GM13977 (cell line): ENCODE measurements around the gene WDR88.
A peak's percentile ranks its signal among the peaks of the same experiment; 100 is the strongest.
"Not testable (repeated sequence)": the region's sequence is repeated elsewhere in the genome, so short reads cannot be mapped to it uniquely, and the experiment has no call there.

Experiments used
- DNase-seq: peaks from one replicate; pipeline ENCODE4 v3.0.0; 2012; ENCODE audit warnings: low spot score
- in situ Hi-C: fragments of 300-500 bp; cut with MboI; formaldehyde crosslinking; loops from one replicate; pipeline ENCODE4 v1.12.0; 2022; ENCODE audit warnings: low sequenced_read_pairs, low pct_unique_long_range_greater_than_20kb, mixed read lengths, inconsistent platforms; ENCODE audit not compliant: unreplicated experiment
- TF ChIP-seq, protein P1 (sequence below): IDR thresholded peaks from 2 replicates; pipeline ENCODE4 v1.5.1; 2012; ENCODE audit warnings: mild to moderate bottlenecking, control low read depth; ENCODE audit not compliant: insufficient read depth; ENCODE audit errors: extremely low read depth, missing control alignments

WDR88 gene

GRCh38 chr19:33208904-33209849 is 77.3 kb downstream of the WDR88 start:
- no peak for DNase-seq
- TF ChIP-seq, protein P1, sequence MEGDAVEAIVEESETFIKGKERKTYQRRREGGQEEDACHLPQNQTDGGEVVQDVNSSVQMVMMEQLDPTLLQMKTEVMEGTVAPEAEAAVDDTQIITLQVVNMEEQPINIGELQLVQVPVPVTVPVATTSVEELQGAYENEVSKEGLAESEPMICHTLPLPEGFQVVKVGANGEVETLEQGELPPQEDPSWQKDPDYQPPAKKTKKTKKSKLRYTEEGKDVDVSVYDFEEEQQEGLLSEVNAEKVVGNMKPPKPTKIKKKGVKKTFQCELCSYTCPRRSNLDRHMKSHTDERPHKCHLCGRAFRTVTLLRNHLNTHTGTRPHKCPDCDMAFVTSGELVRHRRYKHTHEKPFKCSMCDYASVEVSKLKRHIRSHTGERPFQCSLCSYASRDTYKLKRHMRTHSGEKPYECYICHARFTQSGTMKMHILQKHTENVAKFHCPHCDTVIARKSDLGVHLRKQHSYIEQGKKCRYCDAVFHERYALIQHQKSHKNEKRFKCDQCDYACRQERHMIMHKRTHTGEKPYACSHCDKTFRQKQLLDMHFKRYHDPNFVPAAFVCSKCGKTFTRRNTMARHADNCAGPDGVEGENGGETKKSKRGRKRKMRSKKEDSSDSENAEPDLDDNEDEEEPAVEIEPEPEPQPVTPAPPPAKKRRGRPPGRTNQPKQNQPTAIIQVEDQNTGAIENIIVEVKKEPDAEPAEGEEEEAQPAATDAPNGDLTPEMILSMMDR, result no peak
- in situ Hi-C loops, result no loop called here

GRCh38 chr19:33209850-33210230 is 77.9 kb downstream of the WDR88 start:
- in situ Hi-C loops, DNase-seq: not testable (repeated sequence)

- DNase-seq, result no peak
- in situ Hi-C loops, result no loop called here
- TF ChIP-seq, protein P1, result no peak
These were observed 78.5 kb downstream of the WDR88 start for GRCh38 chr19:33210266-33210940.

DNA sequence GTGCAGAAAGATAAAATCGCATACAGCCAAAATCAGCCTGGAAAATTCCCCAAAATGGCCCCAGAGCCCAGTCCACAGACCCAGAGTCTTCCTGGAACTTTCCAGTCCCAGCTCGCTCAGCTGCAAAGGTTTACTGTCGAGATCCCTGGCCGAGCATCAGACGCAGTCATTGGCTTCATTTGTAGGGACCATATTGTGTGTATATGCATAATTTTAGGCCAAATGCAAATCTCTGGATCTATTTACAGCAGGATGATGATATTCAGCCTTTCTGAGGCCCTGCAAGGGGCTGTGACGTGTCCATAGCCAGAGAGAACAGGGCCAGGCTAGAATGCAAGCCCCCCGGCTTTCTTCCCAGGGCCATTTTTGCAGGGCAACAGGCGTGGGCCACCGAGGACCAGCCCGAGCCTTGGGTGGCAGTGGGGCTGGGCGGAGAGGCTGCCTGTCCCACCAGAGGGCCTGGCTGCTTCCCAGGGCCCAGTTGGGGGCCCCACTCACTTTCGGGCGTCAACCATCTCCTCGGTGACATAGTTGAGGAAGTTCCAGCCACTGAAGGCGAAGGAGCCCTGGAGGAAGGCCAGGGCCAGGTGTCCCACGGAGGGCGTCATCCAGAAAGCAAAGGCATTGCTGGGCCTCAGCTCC is 80.0 kb downstream of the WDR88 start:
- in situ Hi-C loops, result no loop called here
- DNase-seq, result no peak
- TF ChIP-seq, protein P1, result no peak

GRCh38 chr19:33212436-33213172 is 80.7 kb downstream of the WDR88 start:
- DNase-seq, result no peak
- in situ Hi-C loops, result no loop called here
- TF ChIP-seq, protein P1, result no peak

- TF ChIP-seq, protein P1, result peak; percentile 21
- in situ Hi-C loops, result no loop called here
These were observed 82.7 kb downstream of the WDR88 start for GRCh38 chr19:33214596-33214995.

More at GRCh38 chr19:33214596-33214995, 82.7 kb downstream of the WDR88 start:
- no peak for DNase-seq
